ENCODE measurements around the gene ANAPC16. TPM values are rescaled to one million over a fixed set of nuclear protein-coding genes. Genes with fewer than 3 reads are reported as not detected.

ANAPC16 gene
- total RNA-seq, 3 donors from 2014 or later: 72.1 to 126 (median 83.5) TPM

DNA sequence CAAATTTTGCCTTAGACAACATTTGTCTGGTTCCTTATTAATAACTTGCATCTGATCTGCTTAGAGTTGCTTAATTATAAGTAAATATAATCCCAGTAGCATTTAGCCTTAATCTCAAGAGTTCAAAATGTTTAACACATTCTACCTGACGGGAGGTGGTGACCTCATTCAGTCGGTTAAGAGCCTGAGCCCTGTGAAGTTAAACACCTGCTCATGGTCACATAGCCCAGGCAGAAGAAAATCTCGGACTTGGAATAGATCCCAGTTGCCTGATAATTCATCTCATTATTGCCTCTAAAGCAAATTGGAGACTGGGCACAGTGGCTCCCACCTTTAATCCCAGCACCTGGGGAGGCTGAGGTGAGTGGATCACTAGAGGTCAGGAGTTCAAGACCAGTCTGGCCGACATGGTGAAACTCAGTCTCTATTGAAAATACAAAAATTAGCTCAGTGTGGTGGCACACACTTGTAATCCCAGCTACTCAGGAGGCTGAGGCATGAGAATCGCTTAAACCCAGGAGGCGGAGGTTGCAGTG lies 18.8 kb downstream of the ANAPC16 start:
- Histone ChIP-seq H3K4me3 (no peak overlapping the region), H3K9me3 (no peaks in the 10 kb centered on the region), H3K36me3 (ENCODE audit: low read depth) (no peaks in the 10 kb centered on the region), H3K4me1 (ENCODE audit: low read depth) (no peaks in the 10 kb centered on the region)
- TF ChIP-seq, protein P1, sequence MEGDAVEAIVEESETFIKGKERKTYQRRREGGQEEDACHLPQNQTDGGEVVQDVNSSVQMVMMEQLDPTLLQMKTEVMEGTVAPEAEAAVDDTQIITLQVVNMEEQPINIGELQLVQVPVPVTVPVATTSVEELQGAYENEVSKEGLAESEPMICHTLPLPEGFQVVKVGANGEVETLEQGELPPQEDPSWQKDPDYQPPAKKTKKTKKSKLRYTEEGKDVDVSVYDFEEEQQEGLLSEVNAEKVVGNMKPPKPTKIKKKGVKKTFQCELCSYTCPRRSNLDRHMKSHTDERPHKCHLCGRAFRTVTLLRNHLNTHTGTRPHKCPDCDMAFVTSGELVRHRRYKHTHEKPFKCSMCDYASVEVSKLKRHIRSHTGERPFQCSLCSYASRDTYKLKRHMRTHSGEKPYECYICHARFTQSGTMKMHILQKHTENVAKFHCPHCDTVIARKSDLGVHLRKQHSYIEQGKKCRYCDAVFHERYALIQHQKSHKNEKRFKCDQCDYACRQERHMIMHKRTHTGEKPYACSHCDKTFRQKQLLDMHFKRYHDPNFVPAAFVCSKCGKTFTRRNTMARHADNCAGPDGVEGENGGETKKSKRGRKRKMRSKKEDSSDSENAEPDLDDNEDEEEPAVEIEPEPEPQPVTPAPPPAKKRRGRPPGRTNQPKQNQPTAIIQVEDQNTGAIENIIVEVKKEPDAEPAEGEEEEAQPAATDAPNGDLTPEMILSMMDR (IDR thresholded peaks at IDR 0.05): no peak
- DNase-seq: peak in 1 of 3 donors; percentile 14
- ATAC-seq: peak; percentile 36
- intact Hi-C loops (cut with DNase I, micrococcal nuclease): loop anchor here in 1 of 2 donors (10.0 kb wide), 1 partner anchor 100 kb away; no protein-coding TSS in a partner anchor

- no peak for ATAC-seq
- intact Hi-C loops (cut with DNase I, micrococcal nuclease): loop anchor here in 1 of 2 donors (10.0 kb wide), 1 partner anchor 99 kb away; no protein-coding TSS in a partner anchor
- H3K9me3 ChIP-seq: no peaks in the 10 kb centered on the region
These were observed 19.9 kb downstream of the ANAPC16 start for GRCh38 chr10:72235544-72236279.

DNA sequence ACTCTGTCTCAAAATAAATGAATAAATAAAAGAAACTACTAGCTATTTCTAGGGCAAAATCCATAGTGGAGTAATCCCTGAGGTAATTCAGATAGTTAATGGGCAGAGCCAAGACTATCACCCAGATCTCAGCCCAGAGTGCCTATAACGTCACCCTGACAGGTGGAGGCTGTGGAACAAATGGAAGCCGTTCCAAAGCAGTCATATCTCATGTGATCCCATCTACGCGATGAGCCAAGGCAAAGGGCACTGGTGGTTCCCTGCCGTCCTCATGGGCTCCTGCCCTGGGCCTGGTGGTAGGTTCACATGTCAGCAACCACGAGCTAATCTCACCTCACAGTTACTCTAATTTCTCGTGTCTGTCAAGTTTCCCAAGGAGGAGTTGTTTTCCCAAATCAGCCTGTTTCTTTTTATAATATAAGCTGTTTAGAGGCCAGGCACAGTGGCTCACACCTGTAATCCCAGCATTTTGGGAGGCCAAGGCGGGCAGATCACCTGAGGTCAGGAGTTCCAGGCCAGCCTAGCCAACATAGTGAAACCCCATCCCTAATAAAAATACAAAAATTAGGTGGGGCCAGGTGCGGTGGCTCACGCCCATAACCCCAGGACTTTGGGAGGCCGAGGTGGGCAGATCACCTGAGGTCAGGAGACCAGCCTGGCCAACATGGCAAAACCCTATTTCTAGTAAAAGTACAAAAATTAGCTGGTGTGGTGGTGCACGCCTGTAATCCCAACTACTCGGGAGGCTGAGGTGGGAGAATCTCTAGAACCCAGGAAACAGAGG lies 22.8 kb downstream of the ANAPC16 start:
- intact Hi-C loops (cut with DNase I, micrococcal nuclease): loop anchor here in 1 of 2 donors (10.0 kb wide), 1 partner anchor 96 kb away; no protein-coding TSS in a partner anchor
- ATAC-seq: no peak

More at GRCh38 chr10:72235544-72236279, 19.9 kb downstream of the ANAPC16 start:
- Histone ChIP-seq H3K36me3 (ENCODE audit: low read depth) (no peaks in the 10 kb centered on the region), H3K4me1 (ENCODE audit: low read depth) (no peaks in the 10 kb centered on the region), H3K4me3 (no peak overlapping the region)
- no peak for DNase-seq
- TF ChIP-seq, protein P1 (IDR thresholded peaks at IDR 0.05): no peak

DNA sequence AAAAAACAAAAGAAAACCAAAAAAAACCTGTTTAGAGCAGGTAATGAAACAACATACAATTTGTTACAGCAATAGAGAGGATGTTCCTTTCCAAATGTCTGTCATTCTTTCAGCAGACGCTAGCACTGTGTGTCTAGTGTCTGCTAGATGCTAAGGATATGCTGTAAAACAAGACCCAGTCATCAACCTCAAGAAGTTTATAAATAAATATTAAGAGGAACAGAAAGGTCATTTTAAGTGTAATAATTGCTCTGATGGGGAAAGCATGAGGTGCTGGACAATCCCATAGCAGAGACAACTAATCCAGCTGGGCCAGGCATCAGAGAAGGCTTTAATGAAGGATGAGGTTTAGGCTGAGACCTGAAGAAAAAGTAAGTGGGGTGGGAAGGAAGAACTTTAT lies 23.6 kb downstream of the ANAPC16 start:
- Histone ChIP-seq H3K36me3 (ENCODE audit: low read depth) (no peaks in the 10 kb centered on the region), H3K4me3 (no peak overlapping the region)

More for the DNA sequence above, 22.8 kb downstream of the ANAPC16 start:
- H3K4me1 ChIP-seq (ENCODE audit: low read depth): peaks cover 11% of the 10 kb centered on the region
- no peaks in the 10 kb centered on the region for H3K36me3 ChIP-seq (ENCODE audit: low read depth)
- DNase-seq: peak in 1 of 3 donors; percentile 13
- TF ChIP-seq, protein P1 (IDR thresholded peaks at IDR 0.05): no peak
- no peak overlapping the region for H3K4me3 ChIP-seq
- H3K9me3 ChIP-seq: no peaks in the 10 kb centered on the region

DNA sequence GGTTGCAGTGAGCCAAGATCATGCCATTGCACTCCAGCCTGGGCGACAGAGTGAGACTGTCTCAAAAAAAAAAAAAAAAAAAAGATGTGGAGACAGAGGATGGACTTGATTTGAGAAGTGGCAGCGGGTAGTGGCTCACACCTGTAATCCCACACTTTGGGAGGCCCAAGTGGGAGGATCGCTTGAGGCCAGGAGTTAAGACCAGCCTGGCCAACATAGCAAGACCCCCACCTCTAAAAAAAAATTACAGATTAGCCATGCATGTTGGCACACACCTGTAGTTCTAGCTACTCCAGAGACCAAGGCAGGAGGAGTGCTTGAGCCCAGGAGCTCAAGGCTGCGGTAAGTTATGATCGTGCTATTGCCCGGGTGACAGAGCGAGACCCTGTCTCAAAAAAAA lies 24.6 kb downstream of the ANAPC16 start:
- Histone ChIP-seq H3K4me1 (ENCODE audit: low read depth) (peaks cover 26% of the 10 kb centered on the region), H3K9me3 (no peaks in the 10 kb centered on the region), H3K4me3 (no peak overlapping the region), H3K36me3 (ENCODE audit: low read depth) (no peaks in the 10 kb centered on the region)
- ATAC-seq: no peak
- intact Hi-C loops (cut with DNase I, micrococcal nuclease): no loop called here
- TF ChIP-seq, protein P1 (IDR thresholded peaks at IDR 0.05): no peak
- peak in 1 of 3 donors; percentile 3 for DNase-seq

More for the DNA sequence above, 23.6 kb downstream of the ANAPC16 start:
- no peak for DNase-seq
- Histone ChIP-seq H3K9me3 (no peaks in the 10 kb centered on the region), H3K4me1 (ENCODE audit: low read depth) (peaks cover 17% of the 10 kb centered on the region)
- intact Hi-C loops (cut with DNase I, micrococcal nuclease): loop anchor here in 1 of 2 donors (10.0 kb wide), 1 partner anchor 95 kb away; no protein-coding TSS in a partner anchor
- no peak for ATAC-seq
- TF ChIP-seq, protein P1 (IDR thresholded peaks at IDR 0.05): no peak
